ENCODE measurements around the gene NELL1.

GRCh38 chr11:20865161-20865560 is 195.8 kb downstream of the NELL1 start:
- TF ChIP-seq CTCF (conservative IDR thresholded peaks at IDR 0.05 in 1 of 2, IDR thresholded peaks at IDR 0.05 in 1 of 2; ENCODE audit: extremely low read depth in 1 of 2, insufficient read depth in 1 of 2, low read depth in 1 of 2, low read length in 2 of 2) = no peak
- TF ChIP-seq EZH2 (IDR thresholded peaks at IDR 0.05; ENCODE audit: borderline replicate concordance, low read length) = no peak

Data from mammary epithelial cell (primary cell).